Astrocyte (in vitro differentiated cells and primary cell): ENCODE measurements around the gene PAGR1. TPM values are rescaled to one million over a fixed set of nuclear protein-coding genes. Genes with fewer than 3 reads are reported as not detected.
A peak's percentile ranks its signal among the peaks of the same experiment; 100 is the strongest.

Source experiments
- DNase-seq: peaks from one replicate; pipeline ENCODE4 v3.0.0-alpha.2; 2010; ENCODE audit warnings: low read depth
- FAIRE-seq: peaks from 2 replicates; lab custom pipeline; 2011; peaks lifted over from hg19 to GRCh38; lab: Jason Lieb, UNC
- H2AFZ ChIP-seq: 2 replicates; pipeline ENCODE4 v1.6.0; 2012; ENCODE audit warnings: low read depth, low read length, inconsistent platforms
- H3K27ac ChIP-seq: 2 replicates; pipeline ENCODE4 v1.5.1; 2011; ENCODE audit warnings: low read depth, low read length, inconsistent platforms
- H3K27me3 ChIP-seq: 2 replicates; pipeline ENCODE4 v1.6.0; 2011; ENCODE audit warnings: low read length, inconsistent platforms; ENCODE audit not compliant: insufficient read depth
- H3K36me3 ChIP-seq: 2 replicates; pipeline ENCODE4 v1.5.1; 2011; ENCODE audit warnings: low read length, inconsistent platforms; ENCODE audit not compliant: insufficient read depth
- H3K4me1 ChIP-seq: 2 replicates; pipeline ENCODE4 v1.5.1; 2011; ENCODE audit warnings: low read length, inconsistent platforms; ENCODE audit not compliant: insufficient read depth
- H3K4me2 ChIP-seq: 2 replicates; pipeline ENCODE4 v1.6.0; 2012; ENCODE audit warnings: low read length, inconsistent platforms
- H3K4me3 ChIP-seq: 2 replicates; pipeline ENCODE4 v1.5.1; 2011; ENCODE audit warnings: low read depth, mild to moderate bottlenecking, low read length, inconsistent platforms; ENCODE audit not compliant: insufficient read depth
- H3K79me2 ChIP-seq: 2 replicates; pipeline ENCODE4 v1.6.0; 2012; ENCODE audit warnings: mild to moderate bottlenecking, low read length, inconsistent platforms; ENCODE audit not compliant: insufficient read depth
- H3K9ac ChIP-seq: 2 replicates; pipeline ENCODE4 v1.6.0; 2012; ENCODE audit warnings: mild to moderate bottlenecking, low read length, inconsistent platforms
- H3K9me3 ChIP-seq: 2 replicates; pipeline ENCODE4 v1.5.1; 2012; ENCODE audit warnings: low read depth, mild to moderate bottlenecking, low read length, inconsistent platforms; ENCODE audit not compliant: insufficient read depth
- H4K20me1 ChIP-seq: 2 replicates; pipeline ENCODE4 v1.6.0; 2012; ENCODE audit warnings: low read length, inconsistent platforms; ENCODE audit not compliant: insufficient read depth
- H3K27ac Mint-ChIP-seq: one replicate; pipeline ENCODE4 v1.8.0; 2021; ENCODE audit warnings: mild to moderate bottlenecking, mixed read lengths; ENCODE audit not compliant: unreplicated experiment
- H3K27me3 Mint-ChIP-seq: one replicate; pipeline ENCODE4 v1.8.0; 2021; ENCODE audit warnings: low read depth, mixed read lengths; ENCODE audit not compliant: unreplicated experiment
- H3K36me3 Mint-ChIP-seq: one replicate; pipeline ENCODE4 v1.8.0; 2021; ENCODE audit warnings: low read depth, mixed read lengths; ENCODE audit not compliant: unreplicated experiment
- H3K4me1 Mint-ChIP-seq: one replicate; pipeline ENCODE4 v1.8.0; 2021; ENCODE audit warnings: low read depth, mixed read lengths; ENCODE audit not compliant: unreplicated experiment
- H3K4me3 Mint-ChIP-seq: one replicate; pipeline ENCODE4 v1.8.0; 2021; ENCODE audit warnings: mild to moderate bottlenecking, moderate library complexity, mixed read lengths; ENCODE audit not compliant: unreplicated experiment
- H3K9me3 Mint-ChIP-seq: one replicate; pipeline ENCODE4 v1.8.0; 2021; ENCODE audit warnings: mild to moderate bottlenecking, mixed read lengths; ENCODE audit not compliant: unreplicated experiment
- EZH2 ChIP-seq: IDR thresholded peaks from 2 replicates; pipeline ENCODE4 v1.6.1; 2012; ENCODE audit warnings: mild to moderate bottlenecking, low read length, inconsistent platforms; ENCODE audit not compliant: insufficient read depth
- total RNA-seq: library from RNA; stranded (reverse); gene quantifications from 2 replicates; pipeline ENCODE4 v1.2.1, GENCODE V29; 2021
- TF ChIP-seq, protein P1 (sequence below): IDR thresholded peaks from 2 replicates; pipeline ENCODE4 v1.5.1; 2011; ENCODE audit warnings: low read depth, mild to moderate bottlenecking, inconsistent platforms, low read length, moderate library complexity; ENCODE audit not compliant: insufficient read depth

Gene PAGR1
- total RNA-seq, 1 donor from 2014 or later: 20.8 TPM

DNA sequence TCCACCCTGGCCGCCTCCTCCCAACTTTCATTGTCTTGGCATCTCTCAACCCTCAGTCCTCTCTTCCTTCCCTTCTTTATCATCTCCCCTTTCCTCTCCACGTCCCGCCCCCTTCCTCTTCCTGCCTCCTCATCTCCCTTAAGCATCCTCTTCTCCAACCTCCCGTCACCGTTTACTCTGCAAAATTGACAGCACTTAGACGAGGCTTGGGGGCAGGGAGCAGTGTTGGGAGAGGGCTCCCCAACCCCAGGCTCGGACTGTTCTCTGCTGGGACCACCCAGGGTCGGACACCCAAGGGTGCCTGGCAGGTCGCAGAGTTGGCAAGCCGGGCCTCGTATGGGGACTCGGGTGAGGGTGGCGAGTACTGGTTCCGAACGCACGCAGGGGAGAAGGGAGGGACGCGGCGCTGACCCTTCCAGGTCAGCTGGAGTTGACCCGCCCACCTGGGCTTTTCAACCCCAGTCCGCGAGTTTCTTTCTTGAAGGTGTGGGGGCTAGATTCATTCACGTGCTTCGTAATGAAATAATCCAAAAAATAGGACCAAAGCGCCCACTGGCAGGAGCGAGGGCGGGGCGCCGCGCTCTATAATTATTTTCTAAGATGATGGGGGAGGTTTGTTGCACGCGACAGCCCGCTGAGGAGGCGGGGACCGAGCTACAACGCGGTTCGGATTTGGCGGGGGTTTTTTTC lies 775 bp upstream of the PAGR1 start:
- no peaks in the 10 kb centered on the region for H3K9me3 Mint-ChIP-seq
- H3K9ac ChIP-seq: peak overlapping the region; percentile 83
- H3K4me2 ChIP-seq: peak overlapping the region; percentile 93
- H3K27ac ChIP-seq: no peak overlapping the region
- no peaks in the 10 kb centered on the region for H3K27me3 ChIP-seq
- H3K4me1 ChIP-seq: peaks cover 31% of the 10 kb centered on the region
- peak overlapping the region; percentile 79 for H3K27ac Mint-ChIP-seq
- no peak for TF ChIP-seq EZH2
- TF ChIP-seq, protein P1, sequence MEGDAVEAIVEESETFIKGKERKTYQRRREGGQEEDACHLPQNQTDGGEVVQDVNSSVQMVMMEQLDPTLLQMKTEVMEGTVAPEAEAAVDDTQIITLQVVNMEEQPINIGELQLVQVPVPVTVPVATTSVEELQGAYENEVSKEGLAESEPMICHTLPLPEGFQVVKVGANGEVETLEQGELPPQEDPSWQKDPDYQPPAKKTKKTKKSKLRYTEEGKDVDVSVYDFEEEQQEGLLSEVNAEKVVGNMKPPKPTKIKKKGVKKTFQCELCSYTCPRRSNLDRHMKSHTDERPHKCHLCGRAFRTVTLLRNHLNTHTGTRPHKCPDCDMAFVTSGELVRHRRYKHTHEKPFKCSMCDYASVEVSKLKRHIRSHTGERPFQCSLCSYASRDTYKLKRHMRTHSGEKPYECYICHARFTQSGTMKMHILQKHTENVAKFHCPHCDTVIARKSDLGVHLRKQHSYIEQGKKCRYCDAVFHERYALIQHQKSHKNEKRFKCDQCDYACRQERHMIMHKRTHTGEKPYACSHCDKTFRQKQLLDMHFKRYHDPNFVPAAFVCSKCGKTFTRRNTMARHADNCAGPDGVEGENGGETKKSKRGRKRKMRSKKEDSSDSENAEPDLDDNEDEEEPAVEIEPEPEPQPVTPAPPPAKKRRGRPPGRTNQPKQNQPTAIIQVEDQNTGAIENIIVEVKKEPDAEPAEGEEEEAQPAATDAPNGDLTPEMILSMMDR: no peak
- H3K36me3 Mint-ChIP-seq: peaks cover 8% of the 10 kb centered on the region
- peaks cover 46% of the 10 kb centered on the region for H3K79me2 ChIP-seq
- H3K9me3 ChIP-seq: no peaks in the 10 kb centered on the region
- DNase-seq (no peak), FAIRE-seq (no peak)
- H3K4me3 Mint-ChIP-seq: peak overlapping the region; percentile 89
- peak overlapping the region; percentile 79 for H3K4me3 ChIP-seq
- H2AFZ ChIP-seq: peak overlapping the region; percentile 64
- peaks cover 35% of the 10 kb centered on the region for H3K4me1 Mint-ChIP-seq
- H4K20me1 ChIP-seq: peaks cover 18% of the 10 kb centered on the region
- H3K36me3 ChIP-seq: peaks cover 4% of the 10 kb centered on the region
- H3K27me3 Mint-ChIP-seq: no peaks in the 10 kb centered on the region

GRCh38 chr16:29816694-29817441 lies 916 bp downstream of the PAGR1 start:
- no peak for FAIRE-seq
- peak overlapping the region; percentile 93 for H2AFZ ChIP-seq

More at GRCh38 chr16:29816694-29817441, 916 bp downstream of the PAGR1 start:
- Histone ChIP-seq H3K9me3 (no peaks in the 10 kb centered on the region), H3K4me2 (peak overlapping the region; percentile 93), H3K4me1 (peaks cover 29% of the 10 kb centered on the region), H3K36me3 (peaks cover 4% of the 10 kb centered on the region), H3K9ac (peak overlapping the region; percentile 83), H3K4me3 (peak overlapping the region; percentile 79), H3K79me2 (peaks cover 58% of the 10 kb centered on the region), H3K27ac (peak overlapping the region; percentile 85), H4K20me1 (peaks cover 6% of the 10 kb centered on the region), H3K27me3 (no peaks in the 10 kb centered on the region)
- no peaks in the 10 kb centered on the region for H3K9me3 Mint-ChIP-seq
- H3K27ac Mint-ChIP-seq: peak overlapping the region; percentile 41
- TF ChIP-seq, protein P1: no peak
- TF ChIP-seq EZH2: no peak
- no peak for DNase-seq
- peaks cover 26% of the 10 kb centered on the region for H3K4me1 Mint-ChIP-seq
- no peaks in the 10 kb centered on the region for H3K27me3 Mint-ChIP-seq
- H3K4me3 Mint-ChIP-seq: peak overlapping the region; percentile 89
- peaks cover 8% of the 10 kb centered on the region for H3K36me3 Mint-ChIP-seq
